HG03457 (cell line): ENCODE measurements around the gene GALNT12.

ENCODE experiments used
- ATAC-seq: cut with Tn5 transposase; IDR thresholded peaks from one replicate; pipeline ENCODE4 v1.9.1; 2021; ENCODE audit warnings: moderate number of reproducible peaks; ENCODE audit not compliant: unreplicated experiment

GALNT12 gene

GRCh38 chr9:98807070-98807813 is at the start of gene GALNT12:
Gene GALNT12, plus strand, starts transcription at chr9:98807670. Its CDS starts 29 bp downstream, at chr9:98807699.
- ATAC-seq = no peak

- no peak for ATAC-seq
These were observed 47.2 kb upstream of the GALNT12 start for GRCh38 chr9:98760231-98760630.

- ATAC-seq = no peak
These were observed 43.3 kb upstream of the GALNT12 start for GRCh38 chr9:98763986-98764745.

- ATAC-seq = no peak
These were observed 42.2 kb upstream of the GALNT12 start for GRCh38 chr9:98765256-98765655.

GRCh38 chr9:98766586-98766985 is 40.9 kb upstream of the GALNT12 start:
- ATAC-seq = no peak

GRCh38 chr9:98767196-98767595 is 40.3 kb upstream of the GALNT12 start:
- no peak for ATAC-seq

- no peak for ATAC-seq
These were observed 39.6 kb upstream of the GALNT12 start for GRCh38 chr9:98767915-98768314.

- ATAC-seq = no peak
These were observed 39.1 kb upstream of the GALNT12 start for GRCh38 chr9:98768344-98768743.

- ATAC-seq = no peak
These were observed 36.8 kb upstream of the GALNT12 start for GRCh38 chr9:98770717-98771116.

- no peak for ATAC-seq
These were observed 36.1 kb upstream of the GALNT12 start for GRCh38 chr9:98771209-98771874.

- ATAC-seq = no peak
These were observed 34.9 kb upstream of the GALNT12 start for GRCh38 chr9:98772364-98773155.

- no peak for ATAC-seq
These were observed 33.7 kb upstream of the GALNT12 start for GRCh38 chr9:98773721-98774120.

GRCh38 chr9:98774746-98775145 is 32.7 kb upstream of the GALNT12 start:
- no peak for ATAC-seq

- no peak for ATAC-seq
These were observed 31.5 kb upstream of the GALNT12 start for GRCh38 chr9:98775831-98776441.

- no peak for ATAC-seq
These were observed 29.9 kb upstream of the GALNT12 start for GRCh38 chr9:98777618-98778017.

- no peak for ATAC-seq
These were observed 29.2 kb upstream of the GALNT12 start for GRCh38 chr9:98778251-98778650.

- ATAC-seq = no peak
These were observed 28.5 kb upstream of the GALNT12 start for GRCh38 chr9:98778711-98779530.

GRCh38 chr9:98780059-98780749 is 27.3 kb upstream of the GALNT12 start:
- no peak for ATAC-seq
